Ovary (tissue), 9 donors: ENCODE data around the gene NR2F1. TPM values are rescaled to one million over a fixed set of nuclear protein-coding genes. Genes with fewer than 3 reads are reported as not detected.

ENCODE experiments used
- DNase-seq, 5 donors: peaks; one replicate each; pipeline ENCODE4 v3.0.0-alpha.2; 2019 to 2020
- H3K27ac ChIP-seq, 2 donors: fragments of 200-600 bp; one replicate each; pipeline versions ENCODE4 v1.5.1 to v1.8.0; 2019 to 2022
- H3K27me3 ChIP-seq: fragments of 200-600 bp; one replicate; pipeline ENCODE4 v1.8.0; 2022
- H3K36me3 ChIP-seq: fragments of 200-600 bp; sonication (generic); one replicate; pipeline ENCODE4 v1.5.1; 2019
- H3K4me1 ChIP-seq: one replicate; pipeline ENCODE4 v1.8.1; 2013; ENCODE audit warnings: mild to moderate bottlenecking, moderate library complexity; ENCODE audit not compliant: insufficient read depth
- H3K4me3 ChIP-seq: fragments of 200-600 bp; sonication (generic); one replicate; pipeline ENCODE4 v1.5.1; 2017
- H3K9me3 ChIP-seq, 2 donors: fragments of 200-600 bp in 1 of 2; sonication (generic) in 1 of 2; one replicate each; pipeline versions ENCODE4 v1.5.1 to v1.8.1; 2013 to 2019; ENCODE audit warnings: mild to moderate bottlenecking in 1 of 2, moderate library complexity in 1 of 2
- EP300 ChIP-seq: sonication (generic); formaldehyde crosslinking; IDR thresholded peaks from one replicate; pipeline ENCODE4 v1.6.1; 2017; ENCODE audit warnings: antibody characterized with exemption
- POLR2A ChIP-seq: fragments of 450-650 bp; IDR thresholded peaks from one replicate; pipeline ENCODE4 v1.6.1; 2017; ENCODE audit warnings: antibody characterized with exemption, mild to moderate bottlenecking, moderate library complexity
- WGBS, 3 donors: extraction: QIAGEN DNeasy Blood & Tissue Kit in 1 of 3; methylation state at CpG; one replicate each; pipeline versions ENCODE4 v1.1.5 to v1.1.7; 2013 to 2017; 5-methylcytosine and 5-hydroxymethylcytosine counted together
- intact Hi-C, 4 donors: fragments of 100-400 bp; cut with DNase I; formaldehyde crosslinking; loops; one replicate each; pipeline versions ENCODE4 v1.11.0 to v1.15.1; 2022 to 2023
- polyA plus RNA-seq, 2 donors: library from polyadenylated mRNA; stranded (reverse); fragments of 200-250 nt in 1 of 2; fragments of 350-450 nt in 1 of 2; fragmentation: Illumina TruSeq in 1 of 2; extraction: RNeasy Lipid Tissue Mini Kit (QIAGEN cat#74804) in 1 of 2; gene quantifications; one replicate each; pipeline ENCODE4 v1.2.3, GENCODE V29; 2013 to 2014
- total RNA-seq, 7 donors: library from RNA; depleted of rRNA in 2 of 7; stranded (reverse); fragments of >200 nt in 2 of 7; fragmentation: NEBNext Ultra II Directional in 3 of 7; extraction: Animal tissue kit (Norgen Biotek cat#: 25700) in 3 of 7; gene quantifications; one replicate each; pipeline versions ENCODE4 v1.1.0 to v1.2.4, GENCODE V29; 2016 to 2023
- TF ChIP-seq, protein P1 (sequence below), 3 donors: fragments of 450-650 bp in 2 of 3; fragments of 200-600 bp in 1 of 3; IDR thresholded peaks; one replicate each; pipeline versions ENCODE4 v1.5.1 to v1.8.0; 2016 to 2022; ENCODE audit warnings: antibody characterized with exemption in 3 of 3, mild to moderate bottlenecking in 1 of 3
- donor health status: DM: no; HTN: no; CAD: no; lungs with moderate emphysema.
- donor health status: DM: no; HTN: no; CAD: no.
- donor health status: Bipolar disorder and iron deficiency.
- donor health status: DM: yes; HTN: yes; CAD: no.
- donor health status: DM: no; HTN: no; CAD: no.
- donor health status: DM: yes; HTN: yes; CAD: no.

The NR2F1 gene
- total and polyA plus RNA-seq, 9 donors = 47.6 to 179 (median 71.5) TPM

DNA sequence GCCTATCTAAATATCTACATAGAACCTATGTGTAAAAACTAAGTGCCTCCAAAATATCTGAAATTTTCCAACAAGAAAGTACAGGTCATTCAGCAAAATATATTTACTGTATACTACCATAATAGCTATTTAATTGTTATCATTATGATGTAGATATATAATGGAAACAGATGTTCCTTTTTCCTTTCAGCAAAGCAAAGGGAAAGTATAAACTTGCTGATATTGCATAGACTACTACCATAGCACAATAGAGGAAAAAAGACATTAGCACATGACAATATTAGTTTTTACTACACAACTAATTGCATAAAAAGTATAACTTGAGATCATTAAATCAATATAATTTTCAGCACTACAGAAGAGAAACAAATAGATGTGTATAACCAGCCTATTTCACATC, 16.9 kb upstream of the NR2F1 start:
- Histone ChIP-seq H3K4me1 (no peaks in the 10 kb centered on the region), H3K9me3 (no peaks in the 10 kb centered on the region), H3K27me3 (no peaks in the 10 kb centered on the region), H3K36me3 (no peaks in the 10 kb centered on the region), H3K27ac (no peak overlapping the region), H3K4me3 (no peak overlapping the region)
- TF ChIP-seq POLR2A (no peak), EP300 (no peak)
- TF ChIP-seq, protein P1, sequence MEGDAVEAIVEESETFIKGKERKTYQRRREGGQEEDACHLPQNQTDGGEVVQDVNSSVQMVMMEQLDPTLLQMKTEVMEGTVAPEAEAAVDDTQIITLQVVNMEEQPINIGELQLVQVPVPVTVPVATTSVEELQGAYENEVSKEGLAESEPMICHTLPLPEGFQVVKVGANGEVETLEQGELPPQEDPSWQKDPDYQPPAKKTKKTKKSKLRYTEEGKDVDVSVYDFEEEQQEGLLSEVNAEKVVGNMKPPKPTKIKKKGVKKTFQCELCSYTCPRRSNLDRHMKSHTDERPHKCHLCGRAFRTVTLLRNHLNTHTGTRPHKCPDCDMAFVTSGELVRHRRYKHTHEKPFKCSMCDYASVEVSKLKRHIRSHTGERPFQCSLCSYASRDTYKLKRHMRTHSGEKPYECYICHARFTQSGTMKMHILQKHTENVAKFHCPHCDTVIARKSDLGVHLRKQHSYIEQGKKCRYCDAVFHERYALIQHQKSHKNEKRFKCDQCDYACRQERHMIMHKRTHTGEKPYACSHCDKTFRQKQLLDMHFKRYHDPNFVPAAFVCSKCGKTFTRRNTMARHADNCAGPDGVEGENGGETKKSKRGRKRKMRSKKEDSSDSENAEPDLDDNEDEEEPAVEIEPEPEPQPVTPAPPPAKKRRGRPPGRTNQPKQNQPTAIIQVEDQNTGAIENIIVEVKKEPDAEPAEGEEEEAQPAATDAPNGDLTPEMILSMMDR (IDR thresholded peaks at IDR 0.05) = no peak
- intact Hi-C loops = no loop called here
- no peak for DNase-seq

- H3K27me3 ChIP-seq = no peaks in the 10 kb centered on the region
- H3K27ac ChIP-seq = no peak overlapping the region
- DNase-seq = no peak
- H3K4me1 ChIP-seq = no peaks in the 10 kb centered on the region
- WGBS, 3 donors = 90 to 95% (median 95%) methylated on average over 1 of the region's 1 CpG
- no peak overlapping the region for H3K4me3 ChIP-seq
- intact Hi-C loops = no loop called here
- H3K9me3 ChIP-seq = no peaks in the 10 kb centered on the region
- TF ChIP-seq, protein P1 (IDR thresholded peaks at IDR 0.05) = no peak
- TF ChIP-seq POLR2A = no peak
- no peak for TF ChIP-seq EP300
- no peaks in the 10 kb centered on the region for H3K36me3 ChIP-seq
Measured at GRCh38 chr5:93567424-93567823, 15.6 kb upstream of the NR2F1 start.

- Histone ChIP-seq H3K27ac (no peak overlapping the region), H3K36me3 (no peaks in the 10 kb centered on the region), H3K4me3 (no peak overlapping the region), H3K9me3 (no peaks in the 10 kb centered on the region), H3K4me1 (peaks cover 4% of the 10 kb centered on the region), H3K27me3 (no peaks in the 10 kb centered on the region)
- WGBS, 3 donors = 86% methylated on average over 13 of the region's 13 CpGs
- TF ChIP-seq, protein P1 (IDR thresholded peaks at IDR 0.05) = no peak
- DNase-seq = no peak
- intact Hi-C loops = loop anchor here in 1 of 4 donors (10.0 kb wide), 1 partner anchor 475 kb away; no protein-coding TSS in a partner anchor
Measured at GRCh38 chr5:93569300-93570160, 13.5 kb upstream of the NR2F1 start.

GRCh38 chr5:93570294-93571113, 12.5 kb upstream of the NR2F1 start:
- no peak overlapping the region for H3K27ac ChIP-seq
- intact Hi-C loops = loop anchor here in 1 of 4 donors (10.0 kb wide), 1 partner anchor 476 kb away; no protein-coding TSS in a partner anchor

More at GRCh38 chr5:93570294-93571113, 12.5 kb upstream of the NR2F1 start:
- Histone ChIP-seq H3K27me3 (no peaks in the 10 kb centered on the region), H3K36me3 (no peaks in the 10 kb centered on the region), H3K4me1 (peaks cover 6% of the 10 kb centered on the region), H3K4me3 (no peak overlapping the region), H3K9me3 (no peaks in the 10 kb centered on the region)
- no peak for TF ChIP-seq POLR2A
- TF ChIP-seq, protein P1 (IDR thresholded peaks at IDR 0.05) = no peak
- TF ChIP-seq EP300 = no peak
- DNase-seq = no peak
- WGBS, 3 donors = 70 to 77% (median 72%) methylated on average over 38 to 70 of the region's 70 CpGs
